Mucosa of rectum (tissue), 2 donors: ENCODE data around the gene GPRIN1.
"Not testable (repeated sequence)": the region's sequence is repeated elsewhere in the genome, so short reads cannot be mapped to it uniquely, and the experiment has no call there.

ENCODE experiments used
- H3K27ac ChIP-seq, 2 donors: one replicate each; pipeline ENCODE4 v1.7.0; 2013; ENCODE audit warnings: inconsistent platforms in 2 of 2, low read depth in 2 of 2, low read length in 2 of 2
- H3K27me3 ChIP-seq, 2 donors: one replicate each; pipeline ENCODE4 v1.7.0; 2013; ENCODE audit warnings: low read length in 2 of 2; ENCODE audit not compliant: control insufficient read depth in 2 of 2, insufficient read depth in 2 of 2
- H3K36me3 ChIP-seq, 2 donors: one replicate each; pipeline ENCODE4 v1.7.0; 2013; ENCODE audit warnings: low read length in 2 of 2; ENCODE audit not compliant: control insufficient read depth in 2 of 2, insufficient read depth in 2 of 2
- H3K4me1 ChIP-seq, 2 donors: one replicate each; pipeline ENCODE4 v1.7.0; 2013; ENCODE audit warnings: low read length in 2 of 2, mild to moderate bottlenecking in 1 of 2; ENCODE audit not compliant: control insufficient read depth in 2 of 2, insufficient read depth in 2 of 2
- H3K4me3 ChIP-seq, 2 donors: one replicate each; pipeline ENCODE4 v1.7.0; 2013; ENCODE audit warnings: low read length in 2 of 2
- H3K9ac ChIP-seq, 2 donors: one replicate each; pipeline ENCODE4 v1.7.0; 2013; ENCODE audit warnings: low read length in 2 of 2, low read depth in 1 of 2, mild to moderate bottlenecking in 1 of 2
- H3K9me3 ChIP-seq, 2 donors: one replicate each; pipeline ENCODE4 v1.7.0; 2013; ENCODE audit warnings: low read length in 2 of 2; ENCODE audit not compliant: control insufficient read depth in 2 of 2
- donor health status: healthy.
- donor health status: Normal muscosa, but diverticular disease.

The GPRIN1 gene

GRCh38 chr5:176560364-176560763, 49.6 kb downstream of the GPRIN1 start:
- H3K27ac ChIP-seq = no peak overlapping the region
- no peaks in the 10 kb centered on the region for H3K9me3 ChIP-seq
- no peak overlapping the region for H3K4me3 ChIP-seq
- no peaks in the 10 kb centered on the region for H3K4me1 ChIP-seq
- H3K27me3 ChIP-seq = no peaks in the 10 kb centered on the region
- no peak overlapping the region for H3K9ac ChIP-seq
- no peaks in the 10 kb centered on the region for H3K36me3 ChIP-seq

GRCh38 chr5:176559683-176560082, 50.3 kb downstream of the GPRIN1 start:
- H3K27me3 ChIP-seq = no peaks in the 10 kb centered on the region
- H3K27ac ChIP-seq = no peak overlapping the region
- no peaks in the 10 kb centered on the region for H3K4me1 ChIP-seq
- H3K9me3 ChIP-seq = no peaks in the 10 kb centered on the region
- no peak overlapping the region for H3K9ac ChIP-seq
- no peak overlapping the region for H3K4me3 ChIP-seq
- no peaks in the 10 kb centered on the region for H3K36me3 ChIP-seq

- Histone ChIP-seq H3K4me3 (no peak overlapping the region), H3K27me3 (no peaks in the 10 kb centered on the region), H3K27ac (no peak overlapping the region), H3K4me1 (peaks cover 0 to 4% of the 10 kb centered on the region in 2 donors), H3K36me3 (no peaks in the 10 kb centered on the region), H3K9ac (no peak overlapping the region), H3K9me3 (no peaks in the 10 kb centered on the region)
Measured at GRCh38 chr5:176557846-176558245, 52.1 kb downstream of the GPRIN1 start.

GRCh38 chr5:176553260-176554085, 56.5 kb downstream of the GPRIN1 start:
- Histone ChIP-seq H3K36me3 (no peaks in the 10 kb centered on the region), H3K27ac (peak overlapping the region in 1 of 2 donors; percentile 54), H3K4me1 (peaks cover 24 to 26% of the 10 kb centered on the region in 2 donors), H3K4me3 (no peak overlapping the region), H3K27me3 (no peaks in the 10 kb centered on the region), H3K9ac (no peak overlapping the region), H3K9me3 (no peaks in the 10 kb centered on the region)

- Histone ChIP-seq H3K27me3 (no peaks in the 10 kb centered on the region), H3K4me3 (no peak overlapping the region), H3K9me3 (no peaks in the 10 kb centered on the region), H3K4me1 (peaks cover 32 to 36% of the 10 kb centered on the region in 2 donors), H3K36me3 (no peaks in the 10 kb centered on the region), H3K27ac (peak overlapping the region; percentile 43 to 54), H3K9ac (peak overlapping the region in 1 of 2 donors; percentile 5)
Measured at GRCh38 chr5:176552332-176552869, 57.6 kb downstream of the GPRIN1 start.

- peaks cover 37 to 48% of the 10 kb centered on the region in 2 donors for H3K4me1 ChIP-seq
- H3K36me3 ChIP-seq, H3K9me3 ChIP-seq, H3K27ac ChIP-seq, H3K27me3 ChIP-seq: not testable (repeated sequence)
- H3K4me3 ChIP-seq = peak overlapping the region; percentile 44 to 59
- peak overlapping the region in 1 of 2 donors; percentile 75 for H3K9ac ChIP-seq
Measured at GRCh38 chr5:176550937-176551336, 59.0 kb downstream of the GPRIN1 start.

GRCh38 chr5:176550275-176550831, 59.6 kb downstream of the GPRIN1 start:
- Histone ChIP-seq H3K27ac (peak overlapping the region; percentile 95 to 99), H3K36me3 (no peaks in the 10 kb centered on the region), H3K9ac (peak overlapping the region; percentile 58 to 75), H3K9me3 (no peaks in the 10 kb centered on the region), H3K4me1 (peaks cover 41 to 54% of the 10 kb centered on the region in 2 donors), H3K4me3 (peak overlapping the region; percentile 44 to 59), H3K27me3 (no peaks in the 10 kb centered on the region)

- peaks cover 42 to 55% of the 10 kb centered on the region in 2 donors for H3K4me1 ChIP-seq
- peak overlapping the region; percentile 95 to 99 for H3K27ac ChIP-seq
- H3K9me3 ChIP-seq = no peaks in the 10 kb centered on the region
- H3K36me3 ChIP-seq = no peaks in the 10 kb centered on the region
- no peaks in the 10 kb centered on the region for H3K27me3 ChIP-seq
- H3K9ac ChIP-seq = peak overlapping the region; percentile 58 to 75
- peak overlapping the region; percentile 44 to 59 for H3K4me3 ChIP-seq
Measured at GRCh38 chr5:176549871-176550270, 60.1 kb downstream of the GPRIN1 start.

- H3K4me3 ChIP-seq = peak within 1 kb of the TSS; percentile 44 to 59
- H3K9ac ChIP-seq = peak within 1 kb of the TSS; percentile 60 to 75
- peaks cover 43 to 55% of the 10 kb centered on the region in 2 donors for H3K4me1 ChIP-seq
Measured at GRCh38 chr5:176548967-176549444, 61.0 kb downstream of the GPRIN1 start, which contains the start of gene CDHR2. Gene CDHR2, plus strand, starts transcription at chr5:176549342. Its CDS starts 16,011 bp downstream, at chr5:176565353.

GRCh38 chr5:176547802-176548201, 62.2 kb downstream of the GPRIN1 start:
- Histone ChIP-seq H3K36me3 (no peaks in the 10 kb centered on the region), H3K4me3 (no peak overlapping the region), H3K27me3 (no peaks in the 10 kb centered on the region), H3K27ac (peak overlapping the region; percentile 95 to 99), H3K9me3 (no peaks in the 10 kb centered on the region), H3K4me1 (peaks cover 48 to 51% of the 10 kb centered on the region in 2 donors), H3K9ac (peak overlapping the region; percentile 60 to 72)

More at GRCh38 chr5:176548967-176549444, 61.0 kb downstream of the GPRIN1 start, which contains the start of gene CDHR2:
- no peaks in the 10 kb centered on the region for H3K36me3 ChIP-seq
- no peaks in the 10 kb centered on the region for H3K9me3 ChIP-seq
- H3K27me3 ChIP-seq = no peaks in the 10 kb centered on the region
- peak within 1 kb of the TSS; percentile 95 to 99 for H3K27ac ChIP-seq
